Bronchial smooth muscle cell (primary cell): ENCODE measurements around the gene PTTG2. TPM values are rescaled to one million over a fixed set of nuclear protein-coding genes. Genes with fewer than 3 reads are reported as not detected.

ENCODE experiments used
- total RNA-seq: library from RNA; depleted of rRNA; stranded (reverse); fragments of >200 nt; gene quantifications from 2 replicates; pipeline ENCODE4 v1.2.1, GENCODE V29; 2014

Gene PTTG2
- not detected in 2 replicates for total RNA-seq

DNA sequence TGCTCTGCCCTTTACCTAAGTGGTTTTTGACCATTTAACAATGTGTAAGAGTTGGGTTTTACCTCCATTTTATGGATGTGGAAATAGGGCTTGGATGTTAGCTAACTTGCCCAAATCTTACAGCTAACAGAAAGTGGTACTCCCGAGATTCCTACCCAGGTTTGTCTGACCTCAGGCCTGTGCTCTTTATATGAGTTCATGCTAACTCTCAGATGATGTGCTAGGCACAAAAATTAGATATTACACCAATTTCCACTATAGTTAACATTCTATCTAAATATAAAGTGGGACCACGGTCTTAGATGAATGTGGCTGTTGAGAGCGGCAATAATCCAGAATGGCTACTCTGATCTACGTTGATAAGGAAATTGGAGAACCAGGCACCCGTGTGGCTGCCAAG lies at the start of gene PTTG2:
TSS of gene PTTG2 (plus strand) at position 301 of the 400 bp plus-strand sequence. CDS start at position 338, 37 bp downstream.

Other genes starting within 250 kb of the PTTG2 start
- 6.5 and 13.4 TPM in 2 replicates for gene PGM2, start 133.7 kb upstream of the PTTG2 start, total RNA-seq
- 26.5 and 37.4 TPM in 2 replicates for gene TBC1D1, start 69.3 kb upstream of the PTTG2 start, total RNA-seq